ENCODE measurements around the gene MED13L.

Gene MED13L

DNA sequence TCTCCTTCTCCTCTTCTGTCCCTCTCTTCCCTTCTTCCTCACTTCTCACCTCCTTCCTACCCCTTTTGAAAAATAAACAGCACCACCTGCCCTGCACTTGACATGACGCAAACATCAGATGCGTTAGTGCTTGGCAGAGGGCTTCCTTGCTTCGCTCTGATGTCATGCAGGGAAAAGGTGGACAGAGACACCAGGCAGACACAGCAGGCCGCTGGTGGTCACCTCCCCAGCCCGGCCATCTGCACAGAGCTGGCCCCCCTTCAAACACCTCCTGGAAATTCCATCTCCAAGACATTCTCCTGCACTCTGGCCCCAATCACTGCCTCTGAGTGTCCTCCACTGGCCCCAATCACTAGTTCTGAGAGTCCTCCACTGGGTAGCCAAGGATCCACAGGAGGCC lies 353.6 kb downstream of the MED13L start:
- DNase-seq: no peak

DNA sequence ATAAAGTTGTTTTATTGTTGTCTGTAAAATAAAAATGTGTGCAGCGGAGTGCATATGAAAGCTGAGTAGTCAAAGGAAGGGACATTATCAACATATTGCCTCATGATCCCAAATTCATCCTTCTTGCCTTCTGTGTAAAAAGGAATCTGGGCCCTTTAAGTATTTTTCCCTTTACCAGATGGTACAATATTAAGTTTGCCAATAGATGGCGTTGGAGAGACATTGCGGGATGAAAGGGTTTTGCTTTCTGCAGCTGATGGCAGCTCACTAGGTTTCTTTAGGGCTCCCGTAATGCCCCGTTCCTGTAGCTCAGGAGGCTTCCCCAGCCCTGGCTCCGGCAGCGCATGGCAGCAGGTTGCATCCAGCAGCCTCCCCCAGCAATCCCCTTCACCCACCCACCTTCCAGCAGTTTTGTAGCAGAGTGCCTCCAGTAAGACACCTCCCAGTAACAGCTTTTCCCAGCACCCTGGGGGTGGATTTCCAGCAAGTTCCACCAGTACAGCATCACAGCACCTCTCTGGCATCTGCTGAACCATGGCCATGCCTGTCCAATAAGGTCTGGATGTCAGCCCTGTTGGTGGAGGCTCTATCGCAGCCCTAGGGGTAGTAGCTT lies 354.4 kb downstream of the MED13L start:
- no peak for DNase-seq

DNA sequence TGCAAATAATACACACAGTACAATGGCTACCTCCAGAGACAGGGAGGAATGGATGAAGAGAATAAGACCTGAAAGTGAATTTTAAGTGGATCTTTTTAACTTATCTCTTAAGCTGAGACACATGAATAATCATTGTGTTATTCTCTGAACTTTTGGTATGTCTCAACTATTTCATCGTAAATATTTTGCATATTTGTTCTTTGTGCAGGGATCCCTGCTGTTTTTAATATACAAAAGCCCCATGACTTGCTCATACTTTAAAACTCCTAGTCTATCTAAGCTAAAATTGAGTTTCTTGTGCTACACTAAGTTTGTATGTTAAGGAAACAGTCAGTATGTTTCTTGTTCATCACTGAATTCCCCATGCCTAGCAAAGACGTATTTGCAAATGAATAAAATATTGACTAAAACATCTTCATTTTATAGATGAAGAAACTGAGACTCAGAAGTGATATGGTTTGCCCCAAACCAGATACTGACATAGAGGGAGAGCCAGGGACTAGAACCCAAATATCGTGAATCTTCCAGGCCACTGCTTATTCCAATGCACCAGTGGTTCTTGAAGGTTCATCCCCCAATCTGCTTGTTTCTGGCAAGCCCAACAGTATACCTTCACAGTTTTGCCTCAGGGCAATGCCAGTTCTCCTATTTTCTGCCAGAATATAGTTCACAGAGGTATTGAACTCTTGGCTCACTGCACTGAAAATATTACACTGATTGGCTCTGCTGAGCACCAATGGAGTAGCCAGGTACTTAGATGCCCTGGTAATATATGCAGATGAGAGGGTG lies 356.9 kb downstream of the MED13L start:
- no peak for DNase-seq

DNA sequence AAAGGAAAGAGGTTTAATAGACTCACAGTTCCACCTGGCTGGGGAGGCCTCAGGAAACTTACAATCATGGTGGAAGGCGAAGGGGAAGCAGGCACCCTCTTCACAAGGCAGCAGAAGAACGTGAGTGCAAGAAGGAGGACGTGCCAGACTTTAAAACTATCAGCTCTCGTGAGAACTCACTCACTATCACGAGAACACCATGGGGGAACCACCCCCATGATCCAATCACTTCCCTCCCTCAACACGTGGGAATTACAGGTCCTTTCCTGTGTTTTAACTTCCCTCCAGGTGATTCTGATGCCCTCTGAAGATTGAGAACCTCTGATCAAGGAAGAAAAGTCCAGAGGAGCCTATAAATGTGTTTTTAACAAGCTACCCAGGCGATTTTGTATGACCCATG lies 358.7 kb downstream of the MED13L start:
- no peak for DNase-seq

DNA sequence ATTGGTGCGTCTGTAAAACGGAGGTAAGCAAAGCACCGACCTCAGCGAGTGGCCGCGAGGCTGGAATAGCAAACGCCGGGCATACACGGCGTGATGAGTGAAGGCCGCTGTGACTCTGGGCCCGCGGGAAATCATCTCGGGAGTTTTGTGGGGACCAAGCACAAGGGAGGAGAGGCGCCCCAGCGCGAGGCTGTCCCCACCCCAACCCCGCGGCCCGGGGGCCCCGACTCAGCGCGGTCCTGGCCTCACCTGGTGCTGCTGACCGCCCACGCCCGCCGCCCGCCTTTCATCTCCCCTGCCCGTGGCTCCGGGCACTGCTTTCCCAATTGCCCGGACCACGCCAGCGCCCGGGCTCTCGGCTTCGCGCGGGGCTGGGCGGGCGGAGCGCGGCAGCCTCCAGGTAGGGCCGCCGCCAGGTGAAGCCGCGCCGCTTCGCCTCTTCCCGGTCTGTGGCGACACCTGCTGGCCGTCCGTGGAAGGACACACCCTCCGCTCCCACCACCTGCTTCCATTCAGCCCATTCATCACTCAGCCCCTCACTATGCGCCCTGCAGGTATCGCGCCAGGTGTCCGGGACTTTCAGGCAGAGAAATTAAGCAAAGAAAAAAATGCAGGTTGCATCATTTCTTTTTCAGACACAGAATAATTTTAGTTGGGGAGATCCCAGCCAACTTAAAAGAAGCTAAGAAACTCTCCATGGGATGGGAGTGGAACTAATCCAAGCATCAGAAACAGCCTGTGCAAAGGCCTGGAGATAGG lies 360.4 kb downstream of the MED13L start:
- no peak for DNase-seq

DNA sequence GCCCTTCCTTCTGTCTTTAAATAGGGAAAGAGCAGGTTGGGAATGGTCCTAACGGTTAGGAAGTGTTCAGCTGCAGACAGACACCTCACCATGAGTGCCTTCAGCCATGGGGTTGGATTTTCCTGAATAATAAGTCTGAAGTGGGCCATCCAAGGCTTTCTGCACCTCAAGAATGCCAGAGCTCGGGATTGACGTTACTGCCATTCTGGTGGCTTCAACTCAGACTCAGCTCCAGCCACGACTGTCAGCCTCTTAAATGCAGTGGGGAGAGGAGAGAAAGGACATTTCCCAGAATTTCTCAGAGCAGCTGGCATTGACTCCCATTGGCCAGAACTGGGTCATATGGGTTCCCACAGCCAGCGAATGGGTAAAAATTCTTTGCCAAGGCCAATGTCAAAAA lies 363.4 kb downstream of the MED13L start:
- DNase-seq: no peak

DNA sequence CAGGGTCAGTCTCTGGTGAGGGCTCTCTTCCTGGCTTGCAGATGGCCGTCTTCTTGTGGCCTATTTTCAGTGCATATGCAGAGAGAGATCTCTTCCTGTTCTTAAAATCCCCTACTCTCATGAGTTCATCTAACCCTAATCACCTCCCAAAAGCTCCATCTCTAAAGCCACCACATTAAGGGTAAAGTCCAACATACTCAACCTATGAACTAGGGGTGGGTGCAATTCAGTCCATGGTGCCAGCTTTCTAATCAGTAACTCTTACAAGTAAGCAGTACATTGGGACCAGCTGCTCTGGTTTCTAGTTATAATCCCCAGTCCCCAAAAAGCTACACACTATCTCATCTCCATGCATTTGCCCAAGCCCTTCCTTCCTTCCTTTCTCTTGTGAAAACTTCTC lies 365.1 kb downstream of the MED13L start:
- no peak for DNase-seq

DNA sequence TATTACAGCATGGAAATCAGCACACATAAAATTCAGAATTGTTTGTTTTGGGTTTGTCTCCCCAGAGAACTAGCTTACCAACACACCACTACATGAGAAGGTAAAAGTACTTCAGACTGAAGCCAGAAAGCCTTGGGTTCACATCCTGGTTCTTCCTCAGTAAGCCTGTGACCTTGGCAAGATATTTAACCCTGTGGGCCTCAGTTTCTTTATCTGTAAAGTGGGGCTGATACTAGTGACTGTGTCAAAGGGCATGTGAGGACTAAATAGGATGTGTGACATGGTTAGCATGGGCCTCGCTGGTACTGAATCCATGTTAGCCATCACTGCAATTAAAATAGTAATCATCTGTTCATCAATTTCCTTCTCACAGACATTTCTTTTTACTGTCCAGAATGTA lies 366.1 kb downstream of the MED13L start:
- no peak for DNase-seq

DNA sequence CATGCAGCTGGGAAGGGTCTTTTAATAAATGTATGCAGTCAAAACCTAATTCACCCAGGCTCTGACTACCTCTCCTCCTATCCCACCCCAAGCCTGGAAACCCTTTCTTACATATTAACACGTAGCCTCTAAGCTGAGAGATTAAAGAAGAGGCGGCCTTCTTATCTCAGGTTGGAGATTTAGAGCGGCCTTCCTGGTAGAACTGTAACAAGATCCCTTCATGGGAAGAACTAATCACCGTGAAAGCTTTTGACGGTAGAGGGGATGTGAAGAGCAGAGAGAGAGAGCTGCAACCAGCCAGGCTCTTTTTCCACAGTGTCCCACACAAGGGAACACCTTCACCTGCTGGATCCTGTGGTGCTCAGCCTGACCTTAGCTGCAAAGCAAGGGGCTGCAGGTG lies 367.4 kb downstream of the MED13L start:
- no peak for DNase-seq

All from GF-D8 (cell line).